Hematopoietic multipotent progenitor cell treated with erythropoietin and hydrocortisone succinate and interleukin-3 and kit ligand, for 17 days (in vitro differentiated cells): ENCODE results near the gene LPP.

Source experiments
- DNase-seq: peaks from one replicate; pipeline ENCODE4 v3.0.0-alpha.2; 2015; ENCODE audit warnings: low spot score

LPP gene

GRCh38 chr3:188559856-188560255 lies 405.9 kb downstream of the LPP start:
- no peak for DNase-seq

GRCh38 chr3:188562144-188562543 lies 408.2 kb downstream of the LPP start:
- no peak for DNase-seq

DNA sequence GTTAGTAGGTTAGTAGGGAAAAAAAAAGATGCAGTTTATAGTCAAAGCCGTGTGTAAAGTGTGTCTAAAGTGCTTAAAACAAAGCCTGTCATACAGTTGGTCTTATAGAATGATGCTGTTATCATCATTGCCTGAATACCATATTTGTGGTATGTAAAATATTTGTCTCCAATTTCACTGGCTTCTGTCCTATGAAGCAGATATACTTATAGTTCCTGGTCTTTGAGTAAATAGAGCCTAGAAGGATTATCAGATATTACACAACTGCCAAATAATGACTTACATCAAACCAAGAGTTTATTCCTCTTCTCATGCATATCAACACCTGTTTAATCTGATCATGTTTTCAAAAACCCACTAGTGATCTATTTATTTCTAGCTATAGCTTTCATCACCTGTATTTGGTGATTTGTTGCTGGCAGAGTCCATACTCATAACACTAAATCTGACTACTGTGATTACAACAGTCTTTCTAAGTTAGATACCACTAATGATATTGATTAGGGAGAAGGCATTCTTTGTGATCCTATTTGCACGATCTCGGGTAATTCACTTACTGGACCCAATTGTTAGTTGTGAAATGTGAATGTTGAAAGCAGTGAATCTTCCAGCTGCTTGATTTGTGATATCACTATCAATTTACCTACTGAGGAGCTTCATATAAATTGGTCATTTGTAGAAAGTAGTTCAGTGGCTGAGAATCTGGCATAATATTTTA lies 413.7 kb downstream of the LPP start:
- DNase-seq, result no peak

- DNase-seq, result no peak
These were observed 414.8 kb downstream of the LPP start for GRCh38 chr3:188568736-188569135.

DNA sequence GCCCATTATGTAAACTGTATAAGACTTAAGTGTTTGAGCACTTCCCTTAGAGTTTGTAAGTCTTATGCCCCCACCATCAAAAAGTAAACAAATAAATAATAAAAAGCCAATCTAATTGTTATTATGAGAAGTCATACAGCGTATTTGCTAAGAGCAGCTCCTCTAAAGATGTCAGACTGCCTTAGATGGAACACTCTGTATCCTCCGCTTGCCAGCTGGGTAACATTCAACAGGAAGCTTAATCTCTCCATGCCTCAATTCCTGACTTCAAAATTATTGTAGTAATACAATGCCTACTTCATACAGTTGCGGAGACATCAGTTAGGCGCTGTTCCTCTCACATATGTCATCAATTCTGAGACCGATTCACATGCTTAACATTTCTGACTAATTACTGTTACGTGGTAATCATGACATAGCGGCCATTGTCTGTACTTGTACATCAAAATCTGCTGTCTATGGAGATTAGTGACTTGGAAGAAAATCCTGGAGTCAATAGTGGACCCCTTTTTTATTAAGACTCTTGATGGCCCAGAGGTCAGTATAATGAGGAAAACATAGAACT lies 417.7 kb downstream of the LPP start:
- no peak for DNase-seq

- DNase-seq, result no peak
These were observed 419.5 kb downstream of the LPP start for GRCh38 chr3:188573291-188573940.

DNA sequence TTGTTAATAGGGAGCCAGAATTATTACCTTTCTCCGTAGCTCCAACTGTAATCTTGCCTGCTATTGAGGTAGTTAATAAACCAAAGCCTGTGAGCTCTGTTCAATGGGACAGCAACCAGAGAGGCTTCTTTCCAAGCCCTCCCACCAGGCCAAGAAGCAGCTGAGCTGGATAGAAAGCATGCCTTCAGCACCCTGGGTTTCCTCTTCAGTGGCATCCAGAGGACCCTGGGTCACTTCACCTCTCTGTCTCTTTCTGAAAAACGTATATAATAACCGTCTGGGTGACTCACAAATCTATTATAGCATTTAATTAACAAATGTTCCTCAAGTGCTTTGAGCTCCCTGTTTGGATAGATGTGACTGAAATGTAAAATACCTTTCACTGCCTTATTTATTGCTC lies 420.0 kb downstream of the LPP start:
- no peak for DNase-seq

- no peak for DNase-seq
These were observed 420.9 kb downstream of the LPP start for GRCh38 chr3:188574885-188575284.

- no peak for DNase-seq
These were observed 421.5 kb downstream of the LPP start for GRCh38 chr3:188575501-188575900.

- DNase-seq, result no peak
These were observed 423.6 kb downstream of the LPP start for GRCh38 chr3:188577539-188577938.

- no peak for DNase-seq
These were observed 424.8 kb downstream of the LPP start for GRCh38 chr3:188578576-188579363.

GRCh38 chr3:188580223-188580622 lies 426.3 kb downstream of the LPP start:
- DNase-seq, result no peak

DNA sequence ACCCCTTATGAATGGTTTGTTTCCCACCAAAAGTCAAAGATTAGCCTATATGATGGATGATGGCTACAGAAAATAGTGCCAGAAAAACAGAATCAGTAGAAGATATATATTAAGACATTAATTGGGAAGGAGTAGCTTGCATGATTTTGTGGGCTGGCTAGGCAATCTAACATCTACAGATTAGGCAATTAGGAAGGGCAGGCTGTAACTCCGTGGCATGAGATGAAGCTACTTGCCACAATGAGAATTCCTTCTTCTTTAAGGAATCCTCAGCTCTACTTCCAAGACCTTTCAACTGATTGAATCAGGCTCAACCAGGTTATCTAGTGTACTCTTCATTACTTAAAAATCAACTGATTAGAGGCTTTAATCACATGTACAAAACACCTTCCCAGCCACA lies 426.7 kb downstream of the LPP start:
- DNase-seq, result no peak

DNA sequence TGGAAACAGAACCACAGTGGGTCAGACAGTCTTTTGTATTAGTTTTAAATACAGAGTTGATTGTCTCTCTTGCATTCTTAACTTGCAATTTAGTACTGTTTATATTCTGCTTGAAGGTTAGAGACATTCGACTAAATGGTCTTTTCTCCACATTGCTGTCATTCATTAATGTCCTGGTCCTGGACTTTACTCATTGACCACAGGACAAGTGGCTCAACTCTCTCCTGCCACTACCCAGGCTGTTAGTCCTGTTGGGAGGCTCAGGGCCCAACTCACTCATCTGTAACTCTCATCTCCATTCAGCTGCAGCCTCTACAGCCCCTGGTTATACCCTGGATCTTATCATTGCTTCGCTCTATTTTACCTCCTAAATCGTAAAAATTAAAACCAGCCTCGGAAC lies 427.4 kb downstream of the LPP start:
- no peak for DNase-seq

- no peak for DNase-seq
These were observed 427.8 kb downstream of the LPP start for GRCh38 chr3:188581792-188582191.

DNA sequence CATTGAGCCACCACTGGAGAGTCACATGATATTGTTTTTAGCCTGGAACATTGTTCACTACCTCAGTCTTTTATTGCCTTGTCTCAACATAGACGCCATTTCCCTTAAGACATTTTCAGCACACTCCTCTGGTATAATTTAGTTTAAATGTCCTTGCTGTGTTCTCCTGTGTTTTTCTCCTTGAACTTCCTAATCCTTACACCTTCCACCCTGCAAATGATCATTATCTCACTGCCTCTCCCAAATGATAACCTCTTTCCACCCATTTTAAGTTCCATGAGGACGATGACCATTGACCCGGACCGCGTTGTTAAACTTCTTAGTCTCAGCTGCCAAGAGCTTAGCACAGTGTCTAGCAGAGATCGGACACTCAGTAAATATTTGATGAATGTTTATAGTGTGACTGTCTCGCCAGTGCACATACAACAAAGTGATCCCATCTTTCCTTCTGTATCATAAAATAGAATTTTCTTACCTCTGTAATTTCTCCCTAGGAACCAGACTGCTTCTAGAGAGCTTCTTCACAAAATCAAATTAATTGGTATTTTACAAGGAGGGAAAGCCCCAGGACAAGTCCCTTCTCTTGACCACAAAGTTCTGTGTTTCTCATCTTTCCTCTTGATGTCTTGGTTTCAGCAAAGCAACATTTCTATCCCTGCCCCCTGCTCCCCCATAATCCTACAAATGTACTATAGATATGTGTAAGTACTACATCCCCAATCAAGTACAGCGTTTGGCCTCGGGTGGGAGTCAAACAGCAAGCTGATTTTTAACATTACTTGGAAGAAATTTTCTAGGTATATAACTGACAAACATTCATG lies 429.6 kb downstream of the LPP start:
- no peak for DNase-seq

DNA sequence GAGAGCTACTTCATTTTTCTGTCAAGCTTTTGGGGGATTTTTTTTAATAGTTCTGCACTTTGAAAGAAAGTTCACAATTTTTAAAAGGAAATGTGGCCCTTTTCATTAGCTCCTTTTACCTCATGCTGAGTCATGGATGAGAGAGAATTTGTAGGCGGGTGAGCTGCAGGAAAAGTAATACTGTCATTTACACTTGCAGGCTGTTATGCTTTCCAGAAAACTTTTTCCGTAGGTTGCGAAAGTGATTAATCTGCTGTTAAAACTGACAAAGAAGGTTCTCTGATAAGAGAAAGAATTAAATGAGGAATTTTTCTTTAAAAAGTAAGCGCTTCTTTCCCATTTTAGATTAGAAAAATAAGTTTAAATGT lies 430.2 kb downstream of the LPP start:
- no peak for DNase-seq

DNA sequence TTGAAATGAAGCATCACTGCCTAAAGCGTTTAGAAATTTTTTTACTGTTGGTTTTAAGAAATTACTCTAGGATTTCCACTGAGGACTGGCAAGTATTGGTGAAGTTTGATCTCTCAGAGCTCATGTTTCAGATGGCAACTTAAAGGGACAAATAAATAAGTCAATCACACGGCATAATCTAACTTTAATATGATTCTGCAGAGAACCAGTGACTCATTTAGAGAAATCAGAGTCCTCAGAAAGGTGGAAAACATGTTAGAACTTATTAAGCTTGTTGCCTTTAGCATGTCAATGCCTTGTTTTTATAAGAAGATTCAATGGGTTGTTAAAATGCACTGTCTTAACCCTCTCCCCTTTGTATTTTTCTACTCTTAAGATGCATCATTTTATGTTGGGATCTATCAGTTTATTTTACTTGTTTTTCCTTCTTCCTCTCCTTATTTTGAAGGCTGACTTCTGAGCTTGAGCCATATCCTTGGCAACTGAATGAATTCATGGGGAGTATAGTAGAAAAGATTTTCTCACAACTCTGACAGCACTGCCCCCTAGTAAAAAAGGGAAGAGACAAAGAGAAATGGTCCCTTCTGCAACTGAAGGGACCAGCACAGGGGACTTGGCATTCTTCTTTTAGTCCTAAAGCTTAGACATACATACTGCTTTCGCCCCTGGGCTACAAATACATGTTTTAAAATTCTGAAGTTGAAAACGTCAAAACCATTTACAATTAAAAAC lies 431.2 kb downstream of the LPP start:
- DNase-seq, result no peak

DNA sequence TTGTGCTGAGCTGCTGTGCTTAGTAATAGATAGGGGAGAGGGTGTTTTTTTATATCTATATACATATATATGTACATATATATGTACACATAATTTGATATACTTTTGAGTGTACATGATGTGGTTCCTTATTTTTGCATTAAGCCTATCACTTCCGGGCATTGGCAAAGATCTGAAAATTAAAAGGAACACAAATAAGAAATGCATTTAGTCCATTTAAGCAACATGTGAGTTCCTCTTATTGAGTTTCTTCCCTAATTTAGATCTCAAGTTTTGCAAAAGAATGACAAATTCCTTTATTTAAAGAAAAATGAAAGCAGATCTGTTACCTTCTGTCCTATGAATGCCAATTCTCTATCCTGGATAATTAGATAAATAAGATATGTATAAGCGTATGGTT lies 435.1 kb downstream of the LPP start:
- DNase-seq, result no peak

- no peak for DNase-seq
These were observed 435.8 kb downstream of the LPP start for GRCh38 chr3:188589771-188590170.

DNA sequence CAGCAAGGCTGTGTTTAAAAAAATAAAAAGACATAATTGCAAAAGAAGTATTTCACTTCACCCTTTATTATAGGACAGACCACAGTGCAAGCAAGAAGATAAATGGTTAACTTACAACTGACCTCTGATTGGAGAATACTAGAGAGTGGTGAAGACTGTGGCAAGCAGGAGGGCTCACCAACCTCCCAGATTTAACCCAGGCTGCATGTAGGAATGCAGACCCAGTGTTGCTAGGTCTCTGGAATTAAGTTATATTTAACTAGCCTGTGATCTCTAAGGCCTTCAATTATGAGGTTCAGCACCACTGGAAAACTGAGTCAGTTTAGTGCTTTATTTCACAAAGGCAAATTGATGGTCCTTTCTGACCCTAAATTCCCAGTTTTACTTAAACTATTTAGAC lies 436.6 kb downstream of the LPP start:
- DNase-seq, result no peak
